C4-2B (cell line): Measurements from ENCODE around the gene SMG7.

ENCODE experiments used
- H3K27ac ChIP-seq: fragments of 450-650 bp; 2 replicates; pipeline ENCODE4 v1.5.1; 2017
- ZFX ChIP-seq: fragments of 450-650 bp; IDR thresholded peaks from 2 replicates; pipeline ENCODE4 v1.6.1; 2017
- TF ChIP-seq, protein P1 (sequence below): fragments of 450-650 bp; conservative IDR thresholded peaks from 2 replicates; pipeline ENCODE4 v1.5.1; 2017; ENCODE audit warnings: mild to moderate bottlenecking

SMG7 gene

DNA sequence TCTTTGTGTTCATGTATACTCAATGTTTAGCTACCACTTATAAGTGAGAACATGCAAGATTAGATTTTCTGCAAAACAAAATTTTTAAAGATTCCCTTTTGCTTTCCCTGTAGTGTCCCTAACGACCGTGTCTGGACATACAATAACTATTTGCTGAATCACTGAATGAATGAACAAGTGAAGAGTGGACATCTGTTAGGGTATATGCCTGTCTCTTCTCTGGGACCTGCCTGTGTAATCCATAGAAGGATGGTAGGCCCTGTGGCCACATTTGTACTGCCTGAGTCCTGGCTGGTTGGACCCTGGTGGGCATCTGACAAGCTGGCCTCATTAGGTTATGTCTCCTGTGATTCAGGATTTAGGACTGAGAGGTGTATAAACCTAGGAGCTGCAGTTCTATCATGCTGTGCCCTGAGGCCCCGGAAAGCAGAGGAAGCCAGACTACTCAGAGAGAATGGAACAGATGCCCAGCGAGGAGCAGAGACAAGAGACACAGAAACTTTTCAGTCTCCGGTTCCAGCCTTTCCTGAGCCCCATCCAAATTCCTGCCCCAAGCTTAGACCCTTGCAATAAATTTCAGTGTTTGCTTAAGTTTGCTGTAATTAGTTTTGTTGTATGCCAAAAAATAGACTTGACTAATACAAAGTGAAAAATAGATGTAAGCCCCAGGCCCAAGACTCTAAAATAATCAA, 125.5 kb downstream of the SMG7 start:
- no peak overlapping the region for H3K27ac ChIP-seq
- TF ChIP-seq, protein P1, sequence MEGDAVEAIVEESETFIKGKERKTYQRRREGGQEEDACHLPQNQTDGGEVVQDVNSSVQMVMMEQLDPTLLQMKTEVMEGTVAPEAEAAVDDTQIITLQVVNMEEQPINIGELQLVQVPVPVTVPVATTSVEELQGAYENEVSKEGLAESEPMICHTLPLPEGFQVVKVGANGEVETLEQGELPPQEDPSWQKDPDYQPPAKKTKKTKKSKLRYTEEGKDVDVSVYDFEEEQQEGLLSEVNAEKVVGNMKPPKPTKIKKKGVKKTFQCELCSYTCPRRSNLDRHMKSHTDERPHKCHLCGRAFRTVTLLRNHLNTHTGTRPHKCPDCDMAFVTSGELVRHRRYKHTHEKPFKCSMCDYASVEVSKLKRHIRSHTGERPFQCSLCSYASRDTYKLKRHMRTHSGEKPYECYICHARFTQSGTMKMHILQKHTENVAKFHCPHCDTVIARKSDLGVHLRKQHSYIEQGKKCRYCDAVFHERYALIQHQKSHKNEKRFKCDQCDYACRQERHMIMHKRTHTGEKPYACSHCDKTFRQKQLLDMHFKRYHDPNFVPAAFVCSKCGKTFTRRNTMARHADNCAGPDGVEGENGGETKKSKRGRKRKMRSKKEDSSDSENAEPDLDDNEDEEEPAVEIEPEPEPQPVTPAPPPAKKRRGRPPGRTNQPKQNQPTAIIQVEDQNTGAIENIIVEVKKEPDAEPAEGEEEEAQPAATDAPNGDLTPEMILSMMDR: no peak
- no peak for TF ChIP-seq ZFX

DNA sequence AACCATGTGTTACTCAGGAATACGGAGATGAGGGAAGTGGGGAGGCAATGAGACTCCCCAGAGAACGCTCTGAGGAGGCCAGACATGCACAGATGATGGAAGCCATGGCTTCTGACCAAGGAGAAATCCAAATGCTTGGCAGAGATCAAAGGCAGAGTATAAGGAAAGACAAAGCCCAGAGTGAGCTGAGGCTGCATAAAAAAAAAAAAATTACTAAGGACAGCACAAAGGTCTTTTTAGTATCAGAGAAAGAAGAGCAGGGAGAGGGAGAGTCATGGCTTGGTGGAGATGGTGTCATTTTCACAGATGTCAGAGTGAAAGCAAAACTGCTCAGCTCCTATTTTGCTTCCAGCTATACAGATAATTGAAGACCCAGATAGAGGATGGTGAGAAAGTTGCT, 126.1 kb downstream of the SMG7 start:
- no peak overlapping the region for H3K27ac ChIP-seq
- TF ChIP-seq, protein P1: no peak
- TF ChIP-seq ZFX: no peak

DNA sequence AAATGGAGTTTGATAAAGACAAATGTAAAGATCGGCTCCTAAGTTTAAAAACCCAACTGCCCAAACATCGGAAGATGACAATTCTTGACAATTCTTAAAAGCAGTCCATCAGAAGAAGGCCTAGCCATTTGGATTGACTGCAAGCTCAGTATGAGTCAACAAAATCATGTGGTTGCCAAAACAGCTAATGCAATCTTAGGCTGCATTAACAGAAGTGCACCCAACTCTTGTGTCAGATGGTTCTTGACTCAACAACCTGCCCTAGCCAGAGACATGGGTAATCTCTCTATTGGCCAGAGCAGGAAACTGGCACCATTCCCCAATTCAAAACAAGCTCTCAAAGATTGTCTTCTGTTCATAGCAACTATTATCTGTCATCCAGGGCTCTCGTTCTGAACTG, 127.8 kb downstream of the SMG7 start:
- TF ChIP-seq, protein P1: no peak
- no peak for TF ChIP-seq ZFX
- no peak overlapping the region for H3K27ac ChIP-seq

DNA sequence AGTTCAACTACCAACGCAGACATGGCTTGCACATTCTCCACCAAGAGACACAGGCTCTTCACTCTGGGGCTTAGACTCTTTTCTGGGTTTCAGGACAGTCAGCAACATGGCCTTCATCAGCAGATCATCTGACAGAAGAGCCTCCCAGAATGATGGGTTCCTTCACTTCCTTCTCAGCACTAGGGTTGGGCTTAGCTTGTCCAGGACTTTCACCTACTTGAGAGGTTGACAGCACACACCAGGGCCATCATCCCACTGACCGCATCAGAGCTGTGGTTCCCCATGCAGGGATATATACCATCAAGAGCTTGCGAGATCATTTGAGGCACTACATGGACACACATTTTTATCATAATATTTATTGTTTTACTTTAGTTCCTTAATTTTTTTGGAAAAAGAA, 128.3 kb downstream of the SMG7 start:
- no peak for TF ChIP-seq ZFX
- TF ChIP-seq, protein P1: no peak
- no peak overlapping the region for H3K27ac ChIP-seq

DNA sequence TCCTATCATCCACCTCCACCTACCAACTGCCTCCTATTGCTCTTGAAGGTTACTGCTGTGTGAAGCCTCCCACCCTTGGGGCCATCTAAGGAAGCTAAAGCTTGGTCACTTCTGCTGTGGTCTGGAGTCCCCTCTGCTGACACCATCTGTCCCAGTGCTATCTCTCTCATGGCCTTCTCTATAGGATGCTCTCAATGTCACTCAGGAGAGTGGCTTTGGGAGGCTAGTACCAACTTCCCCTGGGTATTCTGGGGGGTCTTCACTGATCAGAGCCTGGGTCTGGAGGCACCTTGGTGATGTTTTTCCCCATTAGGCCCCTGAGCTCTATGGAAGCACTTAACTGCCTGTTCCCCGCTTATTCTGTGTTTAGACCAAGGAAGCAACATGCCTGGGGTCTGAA, 130.2 kb downstream of the SMG7 start:
- H3K27ac ChIP-seq: no peak overlapping the region
- no peak for TF ChIP-seq ZFX
- TF ChIP-seq, protein P1: no peak
